Myocyte (in vitro differentiated cells): ENCODE data around the gene MEIOB. TPM values are rescaled to one million over a fixed set of nuclear protein-coding genes. Genes with fewer than 3 reads are reported as not detected.

Source experiments
- DNase-seq: peaks from one replicate; pipeline ENCODE4 v3.0.0-alpha.2; 2012; ENCODE audit warnings: low read depth
- total RNA-seq: library from RNA; depleted of rRNA; stranded (reverse); fragments of >200 nt; gene quantifications from 2 replicates; pipeline ENCODE4 v1.2.3, GENCODE V29; 2014

Gene MEIOB
- total RNA-seq, 1 donor from 2014 or later = not detected

GRCh38 chr16:1831186-1832075 lies 40.5 kb downstream of the MEIOB start:
- DNase-seq = no peak

GRCh38 chr16:1830213-1830612 lies 41.8 kb downstream of the MEIOB start:
- no peak for DNase-seq

- DNase-seq = no peak
Measured at GRCh38 chr16:1828645-1829410, 43.1 kb downstream of the MEIOB start.

- DNase-seq = peak; percentile 94
Measured at GRCh38 chr16:1826691-1827573, 45.0 kb downstream of the MEIOB start, which contains the start of the genes FAHD1 and HAGH. TSS of gene FAHD1 (plus strand) at chr16:1827206. CDS start at chr16:1827239, 33 bp downstream. TSS of gene HAGH (minus strand) at chr16:1826825. CDS start at chr16:1826787, 38 bp downstream.

GRCh38 chr16:1825864-1826690 lies 45.9 kb downstream of the MEIOB start:
- peak; percentile 52 for DNase-seq

GRCh38 chr16:1825381-1825863 lies 46.5 kb downstream of the MEIOB start:
- DNase-seq = no peak

GRCh38 chr16:1823821-1824220 lies 48.1 kb downstream of the MEIOB start:
- peak; percentile 59 for DNase-seq

GRCh38 chr16:1822801-1823200 lies 49.2 kb downstream of the MEIOB start:
- no peak for DNase-seq

- DNase-seq = no peak
Measured at GRCh38 chr16:1821861-1822611, 49.9 kb downstream of the MEIOB start.

GRCh38 chr16:1820946-1821290 lies 51.0 kb downstream of the MEIOB start:
- no peak for DNase-seq

- DNase-seq = no peak
Measured at GRCh38 chr16:1820096-1820945, 51.6 kb downstream of the MEIOB start.

GRCh38 chr16:1819611-1820010 lies 52.4 kb downstream of the MEIOB start:
- no peak for DNase-seq

GRCh38 chr16:1818873-1819525 lies 53.0 kb downstream of the MEIOB start:
- DNase-seq = no peak

GRCh38 chr16:1818204-1818872 lies 53.6 kb downstream of the MEIOB start:
- no peak for DNase-seq

- DNase-seq = no peak
Measured at GRCh38 chr16:1817716-1818115, 54.2 kb downstream of the MEIOB start.

- no peak for DNase-seq
Measured at GRCh38 chr16:1817276-1817589, 54.7 kb downstream of the MEIOB start.
